Globus pallidus (tissue), 1 donor: Measurements from ENCODE around the gene KDM4C.
"Not testable (repeated sequence)": the region's sequence is repeated elsewhere in the genome, so short reads cannot be mapped to it uniquely, and the experiment has no call there.

ENCODE experiments used
- DNase-seq: peaks from one replicate; pipeline ENCODE4 v3.0.0-alpha.2; 2015; ENCODE audit warnings: low spot score

Gene KDM4C

GRCh38 chr9:6975198-6975597 is 217.4 kb downstream of the KDM4C start:
- DNase-seq: no peak

GRCh38 chr9:6977761-6978160 is 220.0 kb downstream of the KDM4C start:
- DNase-seq: no peak

GRCh38 chr9:6978591-6978990 is 220.8 kb downstream of the KDM4C start:
- DNase-seq: no peak

GRCh38 chr9:6984941-6985578 is 227.3 kb downstream of the KDM4C start:
- DNase-seq: no peak

GRCh38 chr9:6986141-6986815 is 228.5 kb downstream of the KDM4C start:
- DNase-seq: no peak

GRCh38 chr9:6987381-6987780 is 229.6 kb downstream of the KDM4C start:
- DNase-seq: no peak

GRCh38 chr9:6991418-6991817 is 233.6 kb downstream of the KDM4C start:
- no peak for DNase-seq

GRCh38 chr9:6996061-6996854 is 238.5 kb downstream of the KDM4C start:
- no peak for DNase-seq

GRCh38 chr9:6997330-6997729 is 239.6 kb downstream of the KDM4C start:
- DNase-seq: no peak

- no peak for DNase-seq
These were observed 242.0 kb downstream of the KDM4C start for GRCh38 chr9:6999794-7000193.

GRCh38 chr9:7001571-7001970 is 243.8 kb downstream of the KDM4C start:
- no peak for DNase-seq

GRCh38 chr9:7003861-7004260 is 246.1 kb downstream of the KDM4C start:
- DNase-seq: no peak

- no peak for DNase-seq
These were observed 248.6 kb downstream of the KDM4C start for GRCh38 chr9:7006417-7006816.

- no peak for DNase-seq
These were observed 250.6 kb downstream of the KDM4C start for GRCh38 chr9:7008411-7008810.

- DNase-seq: no peak
These were observed 251.3 kb downstream of the KDM4C start for GRCh38 chr9:7009065-7009464.

- DNase-seq: no peak
These were observed 253.8 kb downstream of the KDM4C start for GRCh38 chr9:7011395-7012067.

- no peak for DNase-seq
These were observed 270.2 kb downstream of the KDM4C start for GRCh38 chr9:7027996-7028395.

- no peak for DNase-seq
These were observed 270.8 kb downstream of the KDM4C start for GRCh38 chr9:7028591-7028990.

GRCh38 chr9:7030943-7031342 is 273.2 kb downstream of the KDM4C start:
- DNase-seq: not testable (repeated sequence)

- no peak for DNase-seq
These were observed 275.6 kb downstream of the KDM4C start for GRCh38 chr9:7033076-7034045.

GRCh38 chr9:7037176-7037575 is 279.4 kb downstream of the KDM4C start:
- no peak for DNase-seq
